Activated CD4-positive, alpha-beta memory T cell treated with anti-CD3 and anti-CD28 coated beads, Interleukin-2, amount 10 ng/mL, durations not matched to agents 7 days and 5 days (primary cell): ENCODE measurements around the gene SON. TPM values are rescaled to one million over a fixed set of nuclear protein-coding genes. Genes with fewer than 3 reads are reported as not detected.

ENCODE experiments used
- CTCF ChIA-PET: fragments of 350-600 bp; sonication (Branson Sonifier 250); formaldehyde crosslinking; loops from one replicate; lab custom pipeline; 2021; ENCODE audit warnings: antibody characterized with exemption, inconsistent platforms; lab: Charles Lee
- POLR2A ChIA-PET: fragments of 350-600 bp; sonication (Branson Sonifier 250); formaldehyde crosslinking; loops from one replicate; lab custom pipeline; 2021; ENCODE audit warnings: antibody characterized with exemption; lab: Charles Lee
- DNase-seq: peaks from one replicate; pipeline ENCODE4 v3.0.0-alpha.2; 2020
- H3K27ac Mint-ChIP-seq: one replicate; pipeline ENCODE4 v1.8.0; 2021; ENCODE audit warnings: mild to moderate bottlenecking, mixed read lengths
- H3K27me3 Mint-ChIP-seq: one replicate; pipeline ENCODE4 v1.8.0; 2021; ENCODE audit warnings: mixed read lengths
- H3K36me3 Mint-ChIP-seq: one replicate; pipeline ENCODE4 v1.8.0; 2021; ENCODE audit warnings: low read depth, mixed read lengths
- H3K4me1 Mint-ChIP-seq: one replicate; pipeline ENCODE4 v1.8.0; 2021; ENCODE audit warnings: mixed read lengths
- H3K4me3 Mint-ChIP-seq: one replicate; pipeline ENCODE4 v1.8.0; 2021; ENCODE audit warnings: mild to moderate bottlenecking, mixed read lengths
- H3K9me3 Mint-ChIP-seq: one replicate; pipeline ENCODE4 v1.8.0; 2021; ENCODE audit warnings: mixed read lengths
- total RNA-seq, 2 experiments: library from RNA; stranded (reverse); gene quantifications; one replicate each; pipeline ENCODE4 v1.2.3, GENCODE V29; 2021

The SON gene
- total RNA-seq, 2 experiments from 2014 or later = 279 to 290 TPM

DNA sequence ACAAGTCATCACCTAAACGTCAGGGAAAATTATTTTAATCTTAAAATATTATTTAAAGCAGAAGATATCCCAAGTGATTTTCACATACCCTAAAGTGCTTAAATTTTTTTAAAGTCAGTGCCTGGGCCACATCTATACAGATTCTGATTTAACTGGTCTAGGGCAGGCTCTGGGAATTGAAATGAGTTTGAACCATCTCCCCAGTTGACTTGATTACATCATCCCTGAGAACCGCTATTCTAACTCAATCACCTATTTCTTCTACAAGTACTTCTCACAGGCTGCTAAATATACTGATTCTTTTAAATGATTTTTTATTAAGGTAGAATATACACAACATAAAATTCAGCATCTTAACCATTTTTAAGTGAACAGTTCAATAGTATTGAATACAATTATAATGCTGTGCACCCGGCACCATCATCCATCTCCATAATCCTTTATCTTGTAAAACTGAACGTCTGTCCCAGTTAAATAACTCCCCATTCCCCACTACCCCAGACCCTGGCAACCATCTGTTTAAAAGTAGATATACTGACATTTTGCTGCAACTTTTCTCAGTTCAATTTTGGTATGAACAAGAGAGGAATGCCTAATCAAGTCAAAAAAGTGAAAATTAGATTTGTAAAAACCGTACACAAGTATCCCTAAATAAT is 20.4 kb upstream of the SON start:
- Mint-ChIP-seq H3K27ac (no peak overlapping the region), H3K4me1 (peaks cover 2% of the 10 kb centered on the region), H3K9me3 (no peaks in the 10 kb centered on the region), H3K27me3 (no peaks in the 10 kb centered on the region), H3K36me3 (peaks cover 50% of the 10 kb centered on the region), H3K4me3 (no peak overlapping the region)
- ChIA-PET CTCF (no interaction called here), POLR2A (interaction anchor here (1.3 kb wide), 1 partner anchor 21 kb away, joined by 6 read pairs; the partner anchor contains the start of gene SON)
- no peak for DNase-seq

DNA sequence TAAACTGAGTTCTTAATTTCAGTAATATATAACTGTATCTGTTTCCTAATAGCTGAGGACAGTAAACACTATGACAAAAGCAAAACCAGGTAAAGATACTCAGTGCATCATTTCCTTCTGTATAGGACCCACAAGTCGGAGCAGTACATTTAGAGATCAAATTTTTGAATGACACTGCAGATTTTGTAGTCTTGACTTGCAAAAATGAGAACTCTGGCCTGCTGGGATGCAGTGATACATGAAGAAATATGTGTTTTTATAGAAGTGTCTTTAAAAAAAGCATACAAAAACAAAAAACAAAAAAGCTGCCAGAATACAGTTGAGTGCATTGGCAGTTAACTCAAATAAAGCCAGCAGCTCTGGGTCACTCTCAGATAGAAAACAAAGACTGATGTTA is 19.9 kb upstream of the SON start:
- Mint-ChIP-seq H3K36me3 (peaks cover 47% of the 10 kb centered on the region), H3K4me3 (no peak overlapping the region), H3K27ac (no peak overlapping the region), H3K4me1 (peaks cover 2% of the 10 kb centered on the region), H3K27me3 (no peaks in the 10 kb centered on the region), H3K9me3 (no peaks in the 10 kb centered on the region)
- ChIA-PET POLR2A (interaction anchor here (1.3 kb wide), 1 partner anchor 20 kb away, joined by 6 read pairs; the partner anchor contains the start of gene SON), CTCF (no interaction called here)
- DNase-seq = no peak

- peaks cover 3% of the 10 kb centered on the region for H3K4me1 Mint-ChIP-seq
- POLR2A ChIA-PET = interaction anchor here (0.9 kb wide), 1 partner anchor 51 kb away, joined by 6 read pairs; no protein-coding TSS in a partner anchor
- no peak for DNase-seq
- H3K9me3 Mint-ChIP-seq = no peaks in the 10 kb centered on the region
- CTCF ChIA-PET = interaction anchor here (1.0 kb wide), 1 partner anchor 51 kb away, joined by 3 read pairs; the partner anchor contains the start of gene TMEM50B
- no peak overlapping the region for H3K27ac Mint-ChIP-seq
- peaks cover 71% of the 10 kb centered on the region for H3K36me3 Mint-ChIP-seq
- no peaks in the 10 kb centered on the region for H3K27me3 Mint-ChIP-seq
- H3K4me3 Mint-ChIP-seq = no peak overlapping the region
Measured at GRCh38 chr21:33531007-33531406, 11.8 kb upstream of the SON start.

DNA sequence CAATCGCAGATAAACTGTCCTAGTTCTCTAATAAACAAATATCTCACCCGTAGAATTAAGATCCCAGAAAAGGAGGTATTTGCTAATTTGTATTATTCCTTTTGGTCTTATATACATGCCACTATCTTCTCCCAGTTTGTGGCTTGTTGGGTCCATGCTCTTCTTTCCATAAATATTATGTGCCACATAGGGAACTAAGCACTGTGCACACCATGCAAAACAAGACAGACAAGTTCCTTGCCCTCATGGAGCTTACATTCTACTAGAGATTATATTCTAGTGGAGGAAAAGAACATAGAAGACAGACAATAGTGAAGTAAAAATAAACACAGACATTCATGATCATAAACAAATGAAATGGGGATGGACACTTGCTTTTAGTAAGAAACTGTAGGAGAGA is 5.6 kb upstream of the SON start:
- Mint-ChIP-seq H3K27ac (no peak overlapping the region), H3K27me3 (no peaks in the 10 kb centered on the region), H3K4me3 (no peak overlapping the region), H3K4me1 (peaks cover 22% of the 10 kb centered on the region), H3K9me3 (no peaks in the 10 kb centered on the region), H3K36me3 (peaks cover 72% of the 10 kb centered on the region)
- POLR2A ChIA-PET = interaction anchor here (0.5 to 1.3 kb wide), 3 partner anchors 57 to 570 kb away, joined by 3 to 6 read pairs (median 3); partner anchors contain the start of genes IFNAR1 and TMEM50B
- DNase-seq = no peak
- CTCF ChIA-PET = interaction anchor here (1.7 kb wide), 1 partner anchor 69 kb away, joined by 4 read pairs; no protein-coding TSS in a partner anchor

- peaks cover 21% of the 10 kb centered on the region for H3K4me1 Mint-ChIP-seq
- H3K9me3 Mint-ChIP-seq = no peaks in the 10 kb centered on the region
- no peak overlapping the region for H3K27ac Mint-ChIP-seq
- POLR2A ChIA-PET = interaction anchor here (0.8 to 1.7 kb wide), 3 partner anchors 13 to 59 kb away, joined by 3 to 7 read pairs (median 6); partner anchors contain the start of gene TMEM50B
- H3K4me3 Mint-ChIP-seq = no peak overlapping the region
- DNase-seq = no peak
- CTCF ChIA-PET = no interaction called here
- peaks cover 65% of the 10 kb centered on the region for H3K36me3 Mint-ChIP-seq
- no peaks in the 10 kb centered on the region for H3K27me3 Mint-ChIP-seq
Measured at GRCh38 chr21:33539616-33540015, 3.2 kb upstream of the SON start.

DNA sequence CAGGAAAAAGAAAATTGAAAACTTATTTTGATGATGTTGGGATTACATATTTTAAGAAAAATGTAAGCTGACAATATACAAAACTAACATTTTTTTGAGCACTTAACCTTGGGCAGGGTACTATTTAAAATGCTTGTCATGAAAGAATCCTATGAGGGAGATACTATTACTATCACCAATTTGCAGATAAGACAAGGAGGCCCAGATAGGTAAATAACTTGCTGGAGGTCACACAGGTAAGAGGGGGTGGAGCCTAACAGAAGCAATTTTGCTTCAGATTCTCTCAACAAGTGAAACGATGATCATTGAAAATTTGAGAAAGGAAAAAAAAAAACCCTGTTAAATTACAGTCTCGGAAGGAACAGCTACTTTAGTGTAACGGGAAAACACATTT is 2.1 kb upstream of the SON start:
- CTCF ChIA-PET = interaction anchor here (1.1 to 2.6 kb wide), 2 partner anchors 45 to 65 kb away, joined by 4 to 12 read pairs; no protein-coding TSS in a partner anchor
- Mint-ChIP-seq H3K27ac (peak overlapping the region; percentile 78), H3K9me3 (no peaks in the 10 kb centered on the region), H3K36me3 (peaks cover 60% of the 10 kb centered on the region), H3K27me3 (no peaks in the 10 kb centered on the region), H3K4me3 (peak overlapping the region; percentile 90), H3K4me1 (peaks cover 28% of the 10 kb centered on the region)
- no peak for DNase-seq
- POLR2A ChIA-PET = interaction anchor here (0.6 to 6.3 kb wide), 10 partner anchors 12 to 61 kb away, joined by 3 to 70 read pairs (median 6); partner anchors contain the start of genes DNAJC28, DONSON and TMEM50B

DNA sequence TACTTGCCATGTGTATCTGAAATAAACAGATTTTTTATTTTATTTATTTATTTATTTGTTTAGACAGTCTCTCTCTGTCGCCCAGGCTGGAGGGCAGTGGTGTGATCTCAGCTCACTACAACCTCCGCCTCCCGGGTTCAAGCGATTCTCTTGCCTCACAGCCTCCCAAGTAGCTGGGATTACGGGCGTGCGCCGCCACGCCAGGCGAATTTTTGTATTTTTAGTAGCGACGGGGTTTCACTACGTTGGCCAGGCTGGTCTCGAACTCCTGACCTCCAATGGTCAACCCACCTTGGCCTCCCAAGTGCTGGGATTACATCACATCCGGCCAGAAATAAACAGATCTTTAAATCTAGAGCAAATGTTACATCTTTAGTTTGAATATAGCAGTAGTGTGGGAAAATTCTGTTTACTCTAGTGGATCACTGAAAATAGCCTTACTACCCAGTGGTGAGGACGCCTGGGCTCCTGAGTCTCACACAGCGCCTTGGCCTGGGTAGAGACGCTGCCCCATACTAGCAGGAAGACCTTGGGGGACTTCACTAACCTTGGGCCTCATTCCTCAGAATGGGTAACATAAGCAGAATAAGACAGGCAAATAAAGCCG is 1.6 kb upstream of the SON start:
- Mint-ChIP-seq H3K4me3 (peak overlapping the region; percentile 90), H3K4me1 (peaks cover 32% of the 10 kb centered on the region), H3K27ac (peak overlapping the region; percentile 98), H3K9me3 (no peaks in the 10 kb centered on the region), H3K36me3 (peaks cover 64% of the 10 kb centered on the region), H3K27me3 (no peaks in the 10 kb centered on the region)
- DNase-seq = peak; percentile 35
- ChIA-PET CTCF (interaction anchor here (1.1 to 2.6 kb wide), 3 partner anchors 44 to 65 kb away, joined by 3 to 12 read pairs (median 4); partner anchors contain the start of gene DONSON), POLR2A (interaction anchor here (0.6 to 6.3 kb wide), 12 partner anchors 11 to 216 kb away, joined by 3 to 70 read pairs (median 6); partner anchors contain the start of genes DNAJC28, DONSON, IFNAR1 and TMEM50B)

GRCh38 chr21:33541756-33542639 is 840 bp upstream of the SON start, which contains the start of gene GART:
Gene GART, minus strand, starts transcription at chr21:33542117. Its CDS starts 2,802 bp downstream, at chr21:33539315.
- peaks cover 61% of the 10 kb centered on the region for H3K36me3 Mint-ChIP-seq
- CTCF ChIA-PET = interaction anchor here (1.4 to 2.6 kb wide), 2 partner anchors 47 to 64 kb away, joined by 3 to 12 read pairs; partner anchors contain the start of gene DONSON

GRCh38 chr21:33543505-33544129 is 779 bp downstream of the SON start:
- peak; percentile 77 for DNase-seq
- H3K4me1 Mint-ChIP-seq = peaks cover 36% of the 10 kb centered on the region
- H3K4me3 Mint-ChIP-seq = peak overlapping the region; percentile 90
- ChIA-PET CTCF (interaction anchor here (0.8 to 1.8 kb wide), 6 partner anchors 20 to 380 kb away, joined by 3 to 7 read pairs (median 4); partner anchors contain the start of genes DONSON and TMEM50B), POLR2A (interaction anchor here (0.6 to 6.3 kb wide), 31 partner anchors 8 to 817 kb away, joined by 3 to 70 read pairs (median 5); partner anchors contain the start of genes CRYZL1, DNAJC28, DONSON and PAXBP1)
- H3K9me3 Mint-ChIP-seq = no peaks in the 10 kb centered on the region
- H3K36me3 Mint-ChIP-seq = peaks cover 58% of the 10 kb centered on the region
- peak overlapping the region; percentile 98 for H3K27ac Mint-ChIP-seq
- H3K27me3 Mint-ChIP-seq = no peaks in the 10 kb centered on the region

More at GRCh38 chr21:33541756-33542639, 840 bp upstream of the SON start, which contains the start of gene GART:
- POLR2A ChIA-PET = interaction anchor here (1.0 to 6.3 kb wide), 16 partner anchors 8 to 815 kb away, joined by 3 to 70 read pairs (median 6); partner anchors contain the start of genes DNAJC28, DONSON, IFNAR1 and PAXBP1
- H3K9me3 Mint-ChIP-seq = no peaks in the 10 kb centered on the region
- H3K27me3 Mint-ChIP-seq = no peaks in the 10 kb centered on the region
- H3K4me1 Mint-ChIP-seq = peaks cover 34% of the 10 kb centered on the region
- H3K27ac Mint-ChIP-seq = peak within 1 kb of the TSS; percentile 98
- peak; percentile 86 for DNase-seq
- peak within 1 kb of the TSS; percentile 90 for H3K4me3 Mint-ChIP-seq

DNA sequence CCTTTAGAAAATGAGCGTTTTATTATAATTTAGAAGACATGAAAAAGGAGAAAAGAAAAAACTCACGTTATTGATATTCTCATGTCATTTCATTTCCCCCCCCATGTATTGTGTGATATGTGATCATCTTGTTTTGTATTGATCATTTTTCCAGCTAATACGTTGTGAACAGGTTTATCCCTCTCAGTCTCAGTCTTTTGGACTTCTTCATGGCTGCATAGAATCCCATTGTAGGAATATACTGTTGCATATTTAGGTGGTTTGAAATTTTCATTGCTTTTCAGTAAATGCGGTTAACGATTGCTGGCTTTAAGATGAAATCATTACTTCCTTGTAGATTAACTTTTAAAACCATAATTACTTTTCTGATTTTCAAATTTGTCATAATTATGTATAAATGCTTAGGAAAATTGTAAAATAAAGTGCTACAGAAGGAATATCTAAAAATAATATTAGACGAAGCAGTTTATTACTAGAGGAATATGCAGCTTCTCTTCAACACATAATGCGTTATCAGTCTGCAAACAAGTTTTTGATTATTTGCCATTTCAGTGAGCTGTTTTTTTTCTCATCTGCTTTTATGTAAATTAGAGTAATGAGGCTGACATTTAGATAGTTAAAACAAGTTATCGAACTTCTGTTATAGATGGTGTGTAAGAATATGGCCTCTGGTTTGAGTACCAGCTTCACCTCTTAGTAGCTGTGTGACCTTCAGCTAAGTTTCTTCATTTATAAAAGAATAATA is 1.8 kb downstream of the SON start:
- Mint-ChIP-seq H3K4me3 (peak overlapping the region; percentile 90), H3K9me3 (no peaks in the 10 kb centered on the region), H3K27me3 (no peaks in the 10 kb centered on the region), H3K36me3 (peaks cover 62% of the 10 kb centered on the region), H3K4me1 (peaks cover 37% of the 10 kb centered on the region), H3K27ac (peak overlapping the region; percentile 98)
- DNase-seq = no peak
- CTCF ChIA-PET = interaction anchor here (0.7 to 1.8 kb wide), 6 partner anchors 10 to 64 kb away, joined by 3 to 7 read pairs (median 4); partner anchors contain the start of genes DONSON and TMEM50B
- POLR2A ChIA-PET = interaction anchor here (0.7 to 6.3 kb wide), 15 partner anchors 8 to 773 kb away, joined by 3 to 70 read pairs (median 4); partner anchors contain the start of genes CRYZL1, DNAJC28, DONSON and PAXBP1
